ENCODE measurements around the gene OMG.

OMG gene

GRCh38 chr17:31254654-31255053, 42.4 kb downstream of the OMG start:
- DNase-seq: no peak

- DNase-seq: no peak
Observed at GRCh38 chr17:31252741-31253140, 44.3 kb downstream of the OMG start.

GRCh38 chr17:31251970-31252328, 45.1 kb downstream of the OMG start:
- no peak for DNase-seq

DNA sequence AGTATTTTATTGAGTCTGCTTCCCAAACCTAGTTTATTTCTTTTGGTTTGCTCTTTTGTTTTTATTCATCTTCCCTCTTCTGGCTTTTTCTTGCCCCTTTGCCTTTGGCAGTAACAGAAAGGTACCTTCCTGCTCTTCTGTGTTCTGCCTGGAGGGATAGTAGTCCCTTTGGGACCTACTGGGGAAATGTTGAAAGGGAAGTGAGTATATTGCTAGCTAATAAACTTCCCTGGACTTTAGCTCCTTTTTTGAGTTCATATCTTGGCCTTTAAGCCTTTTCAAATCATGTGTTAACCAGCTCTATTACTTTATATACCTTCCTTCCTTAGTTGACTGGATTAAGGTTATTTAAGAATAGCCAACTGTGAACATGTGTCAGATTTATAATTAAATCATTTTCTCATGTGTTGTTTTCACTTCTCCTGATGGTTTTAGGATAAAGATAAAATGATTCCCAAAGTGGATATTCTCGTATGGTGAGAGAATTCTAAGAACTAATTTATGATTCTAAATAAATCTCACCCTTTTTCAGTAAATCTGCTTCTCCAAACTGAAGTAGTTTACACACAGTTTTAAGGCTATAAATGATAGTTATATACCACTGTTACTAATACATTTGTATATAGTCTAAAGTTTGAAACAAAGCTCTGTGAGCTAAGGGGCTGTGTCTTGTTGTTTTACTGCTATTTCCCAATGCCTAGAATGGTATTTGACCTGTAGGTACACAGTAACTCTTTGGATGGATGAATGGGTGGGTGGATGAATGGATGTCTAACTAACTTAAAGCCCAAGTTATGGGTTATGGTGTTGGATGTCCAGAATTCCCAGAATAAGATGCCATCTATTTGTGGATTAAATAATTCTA, 45.7 kb downstream of the OMG start:
- DNase-seq: no peak

DNA sequence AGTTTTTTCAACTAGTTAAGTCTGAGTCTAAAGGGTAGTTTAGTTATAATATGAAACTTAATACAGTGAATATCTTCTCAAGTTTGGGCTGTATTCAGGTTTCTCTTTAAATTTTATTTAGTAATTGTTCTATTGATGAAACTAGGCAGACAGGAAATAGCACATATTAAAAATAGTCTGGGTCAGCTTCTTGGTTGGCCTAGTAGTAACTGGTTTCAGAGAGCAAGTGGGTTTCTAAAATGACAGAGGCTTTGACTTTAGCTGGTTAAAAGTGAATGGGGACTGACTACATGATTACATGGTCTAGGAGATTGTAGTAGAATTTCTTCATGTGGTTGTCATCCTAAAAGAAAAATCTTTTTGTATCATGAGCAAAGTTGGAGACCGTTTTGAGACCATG, 46.8 kb downstream of the OMG start:
- DNase-seq: no peak

- no peak for DNase-seq
Observed at GRCh38 chr17:31249835-31250141, 47.3 kb downstream of the OMG start.

DNA sequence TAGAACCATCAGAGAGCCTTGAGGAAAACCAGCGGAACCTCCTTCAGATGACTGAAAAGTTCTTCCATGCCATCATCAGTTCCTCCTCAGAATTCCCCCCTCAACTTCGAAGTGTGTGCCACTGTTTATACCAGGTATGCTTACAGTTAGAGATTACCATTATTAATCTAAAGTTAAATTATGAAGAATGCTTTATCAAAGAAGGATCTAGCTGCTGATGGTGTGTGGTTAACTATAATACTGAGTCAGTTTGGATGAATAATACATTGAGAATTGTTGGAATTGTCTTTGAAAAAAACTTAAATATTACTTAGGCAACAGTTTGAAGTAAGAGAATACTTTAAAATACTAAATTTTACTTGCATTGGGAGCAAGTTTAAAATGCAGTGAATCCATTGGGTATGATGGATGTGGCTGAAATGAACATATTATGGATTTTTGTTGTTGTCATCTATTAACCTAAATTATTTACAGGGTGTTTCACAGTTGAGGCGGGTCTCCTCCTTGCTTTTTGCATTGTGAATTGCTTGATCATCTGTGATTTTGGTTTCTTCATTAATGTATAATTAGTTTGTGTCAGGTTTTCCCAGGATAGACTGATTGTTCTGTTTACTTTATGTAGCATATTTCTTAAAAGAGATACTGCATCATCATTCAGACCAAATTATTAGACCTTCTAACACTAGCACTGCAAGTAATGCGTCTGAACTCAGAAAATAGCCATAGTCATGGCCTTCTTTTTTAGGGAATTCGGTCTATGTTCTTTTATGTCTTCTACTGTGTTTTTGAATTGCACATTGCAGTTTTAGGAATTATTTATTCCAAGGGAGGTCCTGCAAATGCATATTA, 47.8 kb downstream of the OMG start:
- DNase-seq: no peak

Measured in RPMI8226 (cell line).